Endothelial cell (in vitro differentiated cells): ENCODE data around the gene DNAH8. TPM values are rescaled to one million over a fixed set of nuclear protein-coding genes. Genes with fewer than 3 reads are reported as not detected.
A peak's percentile ranks its signal among the peaks of the same experiment; 100 is the strongest.

Experiments
- DNase-seq: peaks from one replicate; pipeline ENCODE4 v3.0.0; 2021; ENCODE audit warnings: low spot score
- H3K27ac Mint-ChIP-seq: one replicate; pipeline ENCODE4 v1.8.0; 2021; ENCODE audit warnings: mixed read lengths, inconsistent platforms; ENCODE audit not compliant: unreplicated experiment
- H3K27me3 Mint-ChIP-seq: one replicate; pipeline ENCODE4 v1.8.0; 2021; ENCODE audit warnings: mild to moderate bottlenecking, moderate library complexity, mixed read lengths, inconsistent platforms; ENCODE audit not compliant: unreplicated experiment
- H3K36me3 Mint-ChIP-seq: one replicate; pipeline ENCODE4 v1.8.0; 2021; ENCODE audit warnings: mild to moderate bottlenecking, low read depth, mixed read lengths, inconsistent platforms; ENCODE audit not compliant: unreplicated experiment
- H3K4me1 Mint-ChIP-seq: one replicate; pipeline ENCODE4 v1.8.0; 2021; ENCODE audit warnings: mild to moderate bottlenecking, mixed read lengths, inconsistent platforms; ENCODE audit not compliant: unreplicated experiment
- H3K4me3 Mint-ChIP-seq: one replicate; pipeline ENCODE4 v1.8.0; 2021; ENCODE audit warnings: mild to moderate bottlenecking, mixed read lengths, inconsistent platforms; ENCODE audit not compliant: unreplicated experiment
- H3K9me3 Mint-ChIP-seq: one replicate; pipeline ENCODE4 v1.8.0; 2021; ENCODE audit warnings: mixed read lengths, inconsistent platforms; ENCODE audit not compliant: unreplicated experiment
- total RNA-seq: library from RNA; stranded (reverse); fragmentation: NEBNext Ultra II Directional; extraction: Animal tissue kit (Norgen Biotek cat#: 25700); gene quantifications from one replicate; pipeline ENCODE4 v1.2.1, GENCODE V29; 2021; ENCODE audit not compliant: unreplicated experiment
- TF ChIP-seq, protein P1 (sequence below): fragments of 200-600 bp; sonication (generic); IDR thresholded peaks from one replicate; pipeline ENCODE4 v1.5.0; 2021; ENCODE audit warnings: antibody characterized with exemption; ENCODE audit not compliant: unreplicated experiment

The DNAH8 gene
- total RNA-seq, 1 donor from 2014 or later, result 0.05 TPM

- no peak overlapping the region for H3K27ac Mint-ChIP-seq
- no peak for DNase-seq
- no peak overlapping the region for H3K4me3 Mint-ChIP-seq
- no peaks in the 10 kb centered on the region for H3K9me3 Mint-ChIP-seq
- H3K27me3 Mint-ChIP-seq, result no peaks in the 10 kb centered on the region
- TF ChIP-seq, protein P1, sequence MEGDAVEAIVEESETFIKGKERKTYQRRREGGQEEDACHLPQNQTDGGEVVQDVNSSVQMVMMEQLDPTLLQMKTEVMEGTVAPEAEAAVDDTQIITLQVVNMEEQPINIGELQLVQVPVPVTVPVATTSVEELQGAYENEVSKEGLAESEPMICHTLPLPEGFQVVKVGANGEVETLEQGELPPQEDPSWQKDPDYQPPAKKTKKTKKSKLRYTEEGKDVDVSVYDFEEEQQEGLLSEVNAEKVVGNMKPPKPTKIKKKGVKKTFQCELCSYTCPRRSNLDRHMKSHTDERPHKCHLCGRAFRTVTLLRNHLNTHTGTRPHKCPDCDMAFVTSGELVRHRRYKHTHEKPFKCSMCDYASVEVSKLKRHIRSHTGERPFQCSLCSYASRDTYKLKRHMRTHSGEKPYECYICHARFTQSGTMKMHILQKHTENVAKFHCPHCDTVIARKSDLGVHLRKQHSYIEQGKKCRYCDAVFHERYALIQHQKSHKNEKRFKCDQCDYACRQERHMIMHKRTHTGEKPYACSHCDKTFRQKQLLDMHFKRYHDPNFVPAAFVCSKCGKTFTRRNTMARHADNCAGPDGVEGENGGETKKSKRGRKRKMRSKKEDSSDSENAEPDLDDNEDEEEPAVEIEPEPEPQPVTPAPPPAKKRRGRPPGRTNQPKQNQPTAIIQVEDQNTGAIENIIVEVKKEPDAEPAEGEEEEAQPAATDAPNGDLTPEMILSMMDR, result no peak
- H3K36me3 Mint-ChIP-seq, result no peaks in the 10 kb centered on the region
- H3K4me1 Mint-ChIP-seq, result peaks cover 8% of the 10 kb centered on the region
Measured at GRCh38 chr6:39021779-39022178, 306.7 kb downstream of the DNAH8 start.

DNA sequence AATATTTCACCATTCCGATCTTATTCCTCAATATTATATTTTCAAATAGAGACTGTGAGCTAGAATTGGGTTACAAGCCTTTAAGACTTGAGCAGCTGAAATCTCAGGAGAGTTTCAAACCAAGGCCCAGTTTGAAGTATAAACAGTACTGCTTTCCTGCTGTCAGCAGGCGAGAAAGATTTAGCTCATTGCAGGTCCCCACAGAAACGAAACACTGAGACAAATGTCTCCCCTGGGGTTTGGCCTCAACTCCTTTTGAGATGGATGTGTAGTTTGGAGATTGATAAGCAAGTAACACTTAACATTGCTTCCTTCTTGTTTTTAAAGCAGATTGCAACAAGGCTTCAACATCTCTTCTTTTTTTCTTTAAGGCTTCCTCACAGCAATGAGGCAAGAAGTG is 311.1 kb downstream of the DNAH8 start:
- TF ChIP-seq, protein P1, result no peak
- Mint-ChIP-seq H3K9me3 (no peaks in the 10 kb centered on the region), H3K4me1 (peaks cover 34% of the 10 kb centered on the region), H3K27ac (no peak overlapping the region), H3K4me3 (no peak overlapping the region), H3K36me3 (no peaks in the 10 kb centered on the region), H3K27me3 (peaks cover 2% of the 10 kb centered on the region)
- DNase-seq, result no peak

GRCh38 chr6:39029156-39030011 is 314.3 kb downstream of the DNAH8 start:
- Mint-ChIP-seq H3K27ac (no peak overlapping the region), H3K4me1 (peaks cover 33% of the 10 kb centered on the region), H3K4me3 (no peak overlapping the region), H3K27me3 (peaks cover 5% of the 10 kb centered on the region), H3K36me3 (no peaks in the 10 kb centered on the region), H3K9me3 (no peaks in the 10 kb centered on the region)
- TF ChIP-seq, protein P1, result peak; percentile 81
- peak; percentile 72 for DNase-seq

- H3K9me3 Mint-ChIP-seq, result no peaks in the 10 kb centered on the region
- peaks cover 6% of the 10 kb centered on the region for H3K27me3 Mint-ChIP-seq
- no peak for DNase-seq
- H3K4me1 Mint-ChIP-seq, result peaks cover 39% of the 10 kb centered on the region
- no peak overlapping the region for H3K4me3 Mint-ChIP-seq
- TF ChIP-seq, protein P1, result no peak
- peaks cover 4% of the 10 kb centered on the region for H3K36me3 Mint-ChIP-seq
- peak overlapping the region; percentile 31 for H3K27ac Mint-ChIP-seq
Measured at GRCh38 chr6:39035681-39036080, 320.6 kb downstream of the DNAH8 start.

GRCh38 chr6:39037082-39037508 is 322.0 kb downstream of the DNAH8 start:
- TF ChIP-seq, protein P1, result no peak
- H3K9me3 Mint-ChIP-seq, result no peaks in the 10 kb centered on the region
- H3K4me3 Mint-ChIP-seq, result no peak overlapping the region
- peak overlapping the region; percentile 92 for H3K27ac Mint-ChIP-seq
- peaks cover 5% of the 10 kb centered on the region for H3K36me3 Mint-ChIP-seq
- H3K4me1 Mint-ChIP-seq, result peaks cover 39% of the 10 kb centered on the region
- peaks cover 8% of the 10 kb centered on the region for H3K27me3 Mint-ChIP-seq
- no peak for DNase-seq
